Measurements from ENCODE around the gene PPP3CB.

DNA sequence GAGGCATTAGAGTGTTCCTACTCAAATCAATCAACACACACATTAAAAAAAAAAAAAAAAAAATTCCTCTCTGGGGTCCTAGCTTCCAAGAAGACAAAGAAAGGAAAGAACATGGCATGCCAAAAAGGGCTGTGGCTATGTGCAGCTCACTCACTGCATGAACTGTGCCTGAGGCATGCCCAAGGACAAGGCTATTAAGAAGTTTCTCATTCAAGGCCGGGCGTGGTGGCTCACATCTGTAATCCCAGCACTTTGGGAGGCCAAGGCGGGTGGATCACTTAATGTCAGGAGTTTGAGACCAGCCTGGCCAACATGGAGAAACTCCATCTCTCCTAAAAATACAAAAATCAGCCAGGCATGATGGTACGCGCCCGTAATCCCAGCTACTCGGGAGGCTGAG, 41.9 kb upstream of the PPP3CB start:
- TF ChIP-seq, protein P1, sequence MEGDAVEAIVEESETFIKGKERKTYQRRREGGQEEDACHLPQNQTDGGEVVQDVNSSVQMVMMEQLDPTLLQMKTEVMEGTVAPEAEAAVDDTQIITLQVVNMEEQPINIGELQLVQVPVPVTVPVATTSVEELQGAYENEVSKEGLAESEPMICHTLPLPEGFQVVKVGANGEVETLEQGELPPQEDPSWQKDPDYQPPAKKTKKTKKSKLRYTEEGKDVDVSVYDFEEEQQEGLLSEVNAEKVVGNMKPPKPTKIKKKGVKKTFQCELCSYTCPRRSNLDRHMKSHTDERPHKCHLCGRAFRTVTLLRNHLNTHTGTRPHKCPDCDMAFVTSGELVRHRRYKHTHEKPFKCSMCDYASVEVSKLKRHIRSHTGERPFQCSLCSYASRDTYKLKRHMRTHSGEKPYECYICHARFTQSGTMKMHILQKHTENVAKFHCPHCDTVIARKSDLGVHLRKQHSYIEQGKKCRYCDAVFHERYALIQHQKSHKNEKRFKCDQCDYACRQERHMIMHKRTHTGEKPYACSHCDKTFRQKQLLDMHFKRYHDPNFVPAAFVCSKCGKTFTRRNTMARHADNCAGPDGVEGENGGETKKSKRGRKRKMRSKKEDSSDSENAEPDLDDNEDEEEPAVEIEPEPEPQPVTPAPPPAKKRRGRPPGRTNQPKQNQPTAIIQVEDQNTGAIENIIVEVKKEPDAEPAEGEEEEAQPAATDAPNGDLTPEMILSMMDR (conservative IDR thresholded peaks at IDR 0.05; ENCODE audit: low read depth in 2 of 2) = no peak
- no peak for TF ChIP-seq EZH2 (IDR thresholded peaks at IDR 0.05; ENCODE audit: low read depth, unreplicated experiment)
- TF ChIP-seq STAT1 (IDR thresholded peaks at IDR 0.05; ENCODE audit: unreplicated experiment) = no peak
- TF ChIP-seq, protein P2, sequence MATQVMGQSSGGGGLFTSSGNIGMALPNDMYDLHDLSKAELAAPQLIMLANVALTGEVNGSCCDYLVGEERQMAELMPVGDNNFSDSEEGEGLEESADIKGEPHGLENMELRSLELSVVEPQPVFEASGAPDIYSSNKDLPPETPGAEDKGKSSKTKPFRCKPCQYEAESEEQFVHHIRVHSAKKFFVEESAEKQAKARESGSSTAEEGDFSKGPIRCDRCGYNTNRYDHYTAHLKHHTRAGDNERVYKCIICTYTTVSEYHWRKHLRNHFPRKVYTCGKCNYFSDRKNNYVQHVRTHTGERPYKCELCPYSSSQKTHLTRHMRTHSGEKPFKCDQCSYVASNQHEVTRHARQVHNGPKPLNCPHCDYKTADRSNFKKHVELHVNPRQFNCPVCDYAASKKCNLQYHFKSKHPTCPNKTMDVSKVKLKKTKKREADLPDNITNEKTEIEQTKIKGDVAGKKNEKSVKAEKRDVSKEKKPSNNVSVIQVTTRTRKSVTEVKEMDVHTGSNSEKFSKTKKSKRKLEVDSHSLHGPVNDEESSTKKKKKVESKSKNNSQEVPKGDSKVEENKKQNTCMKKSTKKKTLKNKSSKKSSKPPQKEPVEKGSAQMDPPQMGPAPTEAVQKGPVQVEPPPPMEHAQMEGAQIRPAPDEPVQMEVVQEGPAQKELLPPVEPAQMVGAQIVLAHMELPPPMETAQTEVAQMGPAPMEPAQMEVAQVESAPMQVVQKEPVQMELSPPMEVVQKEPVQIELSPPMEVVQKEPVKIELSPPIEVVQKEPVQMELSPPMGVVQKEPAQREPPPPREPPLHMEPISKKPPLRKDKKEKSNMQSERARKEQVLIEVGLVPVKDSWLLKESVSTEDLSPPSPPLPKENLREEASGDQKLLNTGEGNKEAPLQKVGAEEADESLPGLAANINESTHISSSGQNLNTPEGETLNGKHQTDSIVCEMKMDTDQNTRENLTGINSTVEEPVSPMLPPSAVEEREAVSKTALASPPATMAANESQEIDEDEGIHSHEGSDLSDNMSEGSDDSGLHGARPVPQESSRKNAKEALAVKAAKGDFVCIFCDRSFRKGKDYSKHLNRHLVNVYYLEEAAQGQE (IDR thresholded peaks at IDR 0.05; ENCODE audit: unreplicated experiment) = no peak
- no peak for TF ChIP-seq POLR2AphosphoS5 (IDR thresholded peaks at IDR 0.05; ENCODE audit: low read depth)
- TF ChIP-seq CREB1 (CRISPR knock-in tag; IDR thresholded peaks at IDR 0.05; ENCODE audit: low read depth) = no peak
- TF ChIP-seq JUNB (IDR thresholded peaks at IDR 0.05; ENCODE audit: unreplicated experiment) = no peak

Data from GM23338 (cell line).